ENCODE measurements around the gene ART5.

DNA sequence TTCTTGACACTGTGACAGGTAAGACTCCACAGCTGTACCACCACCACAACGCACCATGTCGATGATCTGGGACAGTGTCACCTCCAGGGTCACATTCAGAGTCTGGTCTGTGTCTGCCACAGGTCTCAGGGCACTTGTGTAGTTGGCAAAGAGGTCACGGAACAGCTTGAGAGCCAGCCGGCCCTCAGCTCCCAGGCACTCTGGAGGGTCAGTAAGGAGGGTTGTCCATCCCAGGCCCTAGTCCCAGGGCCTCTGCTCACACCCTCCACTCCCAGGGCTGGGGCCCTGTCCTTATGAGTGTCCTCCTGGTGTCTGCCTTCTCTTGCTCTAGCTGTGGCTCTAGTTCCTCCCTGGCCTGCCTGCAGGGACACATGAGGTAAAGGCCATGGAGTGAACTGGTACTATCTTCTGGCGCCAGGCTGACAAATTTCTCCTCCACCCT lies 28.0 kb upstream of the ART5 start:
- no peak for TF ChIP-seq TCF3 (CRISPR knock-in tag; IDR thresholded peaks at IDR 0.05)
- TF ChIP-seq, protein P1, sequence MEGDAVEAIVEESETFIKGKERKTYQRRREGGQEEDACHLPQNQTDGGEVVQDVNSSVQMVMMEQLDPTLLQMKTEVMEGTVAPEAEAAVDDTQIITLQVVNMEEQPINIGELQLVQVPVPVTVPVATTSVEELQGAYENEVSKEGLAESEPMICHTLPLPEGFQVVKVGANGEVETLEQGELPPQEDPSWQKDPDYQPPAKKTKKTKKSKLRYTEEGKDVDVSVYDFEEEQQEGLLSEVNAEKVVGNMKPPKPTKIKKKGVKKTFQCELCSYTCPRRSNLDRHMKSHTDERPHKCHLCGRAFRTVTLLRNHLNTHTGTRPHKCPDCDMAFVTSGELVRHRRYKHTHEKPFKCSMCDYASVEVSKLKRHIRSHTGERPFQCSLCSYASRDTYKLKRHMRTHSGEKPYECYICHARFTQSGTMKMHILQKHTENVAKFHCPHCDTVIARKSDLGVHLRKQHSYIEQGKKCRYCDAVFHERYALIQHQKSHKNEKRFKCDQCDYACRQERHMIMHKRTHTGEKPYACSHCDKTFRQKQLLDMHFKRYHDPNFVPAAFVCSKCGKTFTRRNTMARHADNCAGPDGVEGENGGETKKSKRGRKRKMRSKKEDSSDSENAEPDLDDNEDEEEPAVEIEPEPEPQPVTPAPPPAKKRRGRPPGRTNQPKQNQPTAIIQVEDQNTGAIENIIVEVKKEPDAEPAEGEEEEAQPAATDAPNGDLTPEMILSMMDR (IDR thresholded peaks at IDR 0.05 in 2 of 3, conservative IDR thresholded peaks at IDR 0.05 in 1 of 3; ENCODE audit: insufficient read depth in 2 of 3, low read depth in 1 of 3, low read length in 3 of 3) = no peak
- no peak for TF ChIP-seq ZNF583 (CRISPR knock-in tag; IDR thresholded peaks at IDR 0.05)
- TF ChIP-seq EGR1 (conservative IDR thresholded peaks at IDR 0.05) = no peak
- TF ChIP-seq CEBPB (tag; IDR thresholded peaks at IDR 0.05) = no peak
- no peak for TF ChIP-seq HNRNPL (IDR thresholded peaks at IDR 0.05; ENCODE audit: low read depth, low read length)
- TF ChIP-seq ELF4 (CRISPR knock-in tag; IDR thresholded peaks at IDR 0.05) = no peak
- TF ChIP-seq JUN (IDR thresholded peaks at IDR 0.05; ENCODE audit: borderline replicate concordance, low read depth, low read length) = no peak
- no peak for TF ChIP-seq JUN (CRISPR knock-in tag; IDR thresholded peaks at IDR 0.05; ENCODE audit: borderline replicate concordance)
- TF ChIP-seq ZBTB7A (IDR thresholded peaks at IDR 0.05; ENCODE audit: borderline replicate concordance, control insufficient read depth, low read depth, low read length) = no peak
- TF ChIP-seq, protein P2, sequence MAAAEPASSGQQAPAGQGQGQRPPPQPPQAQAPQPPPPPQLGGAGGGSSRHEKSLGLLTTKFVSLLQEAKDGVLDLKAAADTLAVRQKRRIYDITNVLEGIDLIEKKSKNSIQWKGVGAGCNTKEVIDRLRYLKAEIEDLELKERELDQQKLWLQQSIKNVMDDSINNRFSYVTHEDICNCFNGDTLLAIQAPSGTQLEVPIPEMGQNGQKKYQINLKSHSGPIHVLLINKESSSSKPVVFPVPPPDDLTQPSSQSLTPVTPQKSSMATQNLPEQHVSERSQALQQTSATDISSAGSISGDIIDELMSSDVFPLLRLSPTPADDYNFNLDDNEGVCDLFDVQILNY (CRISPR knock-in tag; IDR thresholded peaks at IDR 0.05) = no peak
